Smooth muscle cell of the brain vasculature (primary cell): ENCODE results near the gene AMER2.

Experiments used
- DNase-seq: peaks from one replicate; pipeline ENCODE4 v3.0.0-alpha.2; 2012; ENCODE audit warnings: low read depth, low spot score

Gene AMER2

GRCh38 chr13:25151626-25152195, 20.4 kb downstream of the AMER2 start:
- DNase-seq = no peak

- DNase-seq = no peak
Measured at GRCh38 chr13:25149711-25150110, 22.4 kb downstream of the AMER2 start.

GRCh38 chr13:25148402-25148771, 23.7 kb downstream of the AMER2 start:
- no peak for DNase-seq

DNA sequence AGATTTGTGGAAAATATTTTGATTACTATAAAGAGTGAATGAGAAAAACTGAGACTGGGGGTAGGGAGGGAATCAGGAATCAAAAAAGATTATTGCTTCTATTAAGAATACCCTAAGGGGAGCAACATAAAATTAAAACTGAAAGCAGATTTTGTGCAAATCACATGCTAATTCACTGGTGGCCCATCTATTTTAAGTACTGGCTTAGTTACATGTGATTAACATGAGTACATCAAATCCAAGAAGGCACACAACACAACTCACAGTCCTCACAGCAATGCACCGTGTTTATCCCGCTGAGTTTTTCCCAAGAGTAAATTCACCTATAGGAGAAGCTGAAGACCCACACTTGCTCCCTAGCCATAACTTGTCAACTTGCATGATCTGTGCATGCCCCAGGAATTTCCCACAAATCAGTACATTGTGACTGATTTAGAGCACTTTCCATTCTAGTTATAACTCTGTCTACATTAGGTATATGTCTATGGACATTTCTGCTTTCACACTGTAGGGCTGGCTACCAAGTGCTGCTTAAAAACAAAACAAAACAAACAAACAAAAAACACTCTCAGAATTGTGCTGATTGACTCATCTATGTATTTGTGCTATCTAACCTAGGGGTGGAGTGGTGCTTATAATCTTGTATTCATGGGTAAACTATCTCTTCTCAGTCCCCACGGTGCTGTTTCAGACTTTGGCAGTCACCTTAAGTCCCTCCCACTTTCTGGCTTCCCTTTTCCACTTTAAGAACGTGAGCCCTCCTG, 24.3 kb downstream of the AMER2 start:
- no peak for DNase-seq

DNA sequence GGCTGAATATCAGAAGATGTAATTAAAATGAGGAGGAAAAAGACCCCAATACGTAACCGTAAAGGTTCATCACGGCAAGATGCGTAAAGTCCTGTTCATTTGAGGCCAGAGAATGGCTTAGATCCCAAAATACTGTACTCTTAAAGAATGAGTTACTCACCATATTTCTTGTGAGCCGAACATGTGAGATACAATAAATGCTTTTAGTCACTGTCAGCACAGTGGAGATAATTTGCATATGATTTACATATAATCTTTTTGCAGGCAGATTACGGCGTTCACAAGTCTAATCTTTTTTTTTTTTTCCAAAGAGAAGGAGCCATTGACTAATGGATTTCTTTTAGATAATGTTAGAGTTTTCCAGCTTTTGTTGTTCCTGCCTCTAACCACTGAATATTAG, 28.4 kb downstream of the AMER2 start:
- no peak for DNase-seq

DNA sequence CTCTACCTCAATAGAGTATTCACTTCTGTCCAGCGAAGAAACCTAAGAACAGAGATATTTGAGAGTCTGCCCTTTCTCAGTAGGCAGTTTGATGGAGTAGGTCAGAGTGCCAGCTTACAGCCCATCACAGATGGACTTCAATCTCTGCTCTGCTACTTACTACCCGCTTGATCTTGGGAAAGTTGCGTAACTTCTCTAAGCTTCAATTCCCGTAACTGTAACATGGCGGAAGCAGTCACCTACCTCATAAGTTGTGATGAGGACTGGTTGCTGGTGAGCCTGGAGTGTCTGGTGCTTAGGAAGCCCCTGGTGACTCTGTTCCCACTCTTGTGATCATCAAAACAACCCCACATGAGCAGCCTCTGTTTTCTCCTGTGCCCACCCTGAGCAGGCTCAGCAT, 31.0 kb downstream of the AMER2 start:
- no peak for DNase-seq

DNA sequence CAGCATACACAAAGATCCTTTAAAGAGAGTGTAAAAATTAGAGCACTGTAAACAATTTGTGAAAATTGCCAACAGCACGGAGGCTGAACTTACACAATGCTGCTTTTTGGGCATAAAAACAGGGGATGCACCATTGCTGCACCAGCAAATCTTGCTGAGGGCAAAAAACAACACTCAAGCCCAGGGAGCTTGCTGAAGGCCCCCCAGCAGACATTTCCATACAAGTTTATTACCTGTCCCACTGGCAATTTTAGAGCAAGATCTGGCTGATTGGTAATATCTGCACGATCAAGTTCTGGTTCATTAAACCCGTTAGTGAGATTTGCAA, 34.3 kb downstream of the AMER2 start:
- no peak for DNase-seq

- no peak for DNase-seq
Measured at GRCh38 chr13:25136880-25137787, 35.0 kb downstream of the AMER2 start.

- DNase-seq = no peak
Measured at GRCh38 chr13:25135896-25136295, 36.2 kb downstream of the AMER2 start.

DNA sequence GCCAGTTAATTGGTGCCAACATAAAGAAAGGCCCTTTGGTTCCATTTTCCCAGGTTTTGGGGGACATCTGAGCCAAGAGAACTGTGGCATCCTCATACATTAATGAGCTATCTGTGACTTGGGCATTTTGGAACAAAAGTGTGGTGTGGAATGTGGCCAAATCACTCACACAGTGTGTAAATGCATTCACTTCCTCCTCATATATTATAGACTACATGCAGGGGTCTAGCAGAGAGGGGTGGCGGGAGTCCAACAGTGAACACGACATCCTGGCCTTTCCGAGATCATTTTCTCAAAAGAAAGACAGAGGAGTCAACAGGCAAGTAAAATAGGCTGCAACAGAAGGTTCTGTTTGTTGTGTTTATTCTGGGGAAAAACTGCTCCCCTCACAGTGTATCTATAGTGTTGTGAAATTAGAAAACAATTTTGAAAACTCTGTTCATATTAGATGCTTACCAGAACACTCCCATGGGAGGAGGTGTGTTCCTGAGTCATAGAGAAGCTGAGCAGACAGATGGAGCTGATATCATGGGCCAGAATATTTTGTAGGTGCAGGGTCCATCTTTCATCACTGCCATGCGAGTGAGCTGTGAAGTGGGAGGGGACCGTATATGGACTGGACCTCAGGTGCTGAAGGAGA, 39.2 kb downstream of the AMER2 start:
- DNase-seq = no peak

GRCh38 chr13:25131881-25132420, 40.1 kb downstream of the AMER2 start:
- no peak for DNase-seq

DNA sequence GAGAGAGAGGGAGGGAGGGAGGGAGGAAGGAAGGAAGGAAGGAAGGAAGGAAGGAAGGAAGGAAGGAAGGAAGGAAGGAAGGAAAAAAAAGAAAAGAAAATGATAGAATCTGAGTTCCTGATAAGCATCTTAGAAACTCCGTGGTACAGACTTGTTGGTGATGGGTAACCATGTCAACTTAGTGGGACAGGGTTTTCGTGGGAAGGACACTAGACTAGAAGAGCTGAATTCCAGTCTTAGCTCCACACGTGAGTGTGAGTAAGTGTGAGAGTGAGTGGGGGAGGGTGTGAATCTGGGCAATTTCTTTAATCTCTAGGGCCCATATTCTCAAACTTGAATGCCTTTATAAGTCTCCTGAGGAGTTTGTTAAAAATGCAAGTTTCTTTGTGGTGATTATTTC, 41.1 kb downstream of the AMER2 start:
- DNase-seq = no peak

GRCh38 chr13:25118378-25118905, 53.6 kb downstream of the AMER2 start:
- DNase-seq = no peak

- no peak for DNase-seq
Measured at GRCh38 chr13:25117312-25117711, 54.8 kb downstream of the AMER2 start.

- no peak for DNase-seq
Measured at GRCh38 chr13:25116044-25116443, 56.0 kb downstream of the AMER2 start.

DNA sequence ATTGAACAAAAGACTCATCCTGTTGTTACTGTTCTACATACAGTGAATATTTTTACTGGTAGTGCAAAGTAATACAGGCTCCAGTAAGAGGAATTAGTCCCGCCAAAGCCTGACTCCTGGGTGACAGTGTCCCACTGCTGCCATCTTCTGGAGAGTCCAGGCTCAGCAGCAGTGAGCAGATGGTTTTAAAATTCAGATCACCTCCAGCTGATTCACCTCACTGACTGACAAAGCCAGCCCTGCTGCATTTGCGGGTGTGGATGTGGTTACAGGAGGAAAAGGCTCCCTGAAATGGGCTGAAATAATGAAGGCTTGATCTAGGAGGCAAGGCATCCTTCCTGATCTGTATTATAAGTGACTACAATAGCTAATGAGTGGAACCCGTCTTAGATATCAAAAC, 57.9 kb downstream of the AMER2 start:
- peak; percentile 54 for DNase-seq

DNA sequence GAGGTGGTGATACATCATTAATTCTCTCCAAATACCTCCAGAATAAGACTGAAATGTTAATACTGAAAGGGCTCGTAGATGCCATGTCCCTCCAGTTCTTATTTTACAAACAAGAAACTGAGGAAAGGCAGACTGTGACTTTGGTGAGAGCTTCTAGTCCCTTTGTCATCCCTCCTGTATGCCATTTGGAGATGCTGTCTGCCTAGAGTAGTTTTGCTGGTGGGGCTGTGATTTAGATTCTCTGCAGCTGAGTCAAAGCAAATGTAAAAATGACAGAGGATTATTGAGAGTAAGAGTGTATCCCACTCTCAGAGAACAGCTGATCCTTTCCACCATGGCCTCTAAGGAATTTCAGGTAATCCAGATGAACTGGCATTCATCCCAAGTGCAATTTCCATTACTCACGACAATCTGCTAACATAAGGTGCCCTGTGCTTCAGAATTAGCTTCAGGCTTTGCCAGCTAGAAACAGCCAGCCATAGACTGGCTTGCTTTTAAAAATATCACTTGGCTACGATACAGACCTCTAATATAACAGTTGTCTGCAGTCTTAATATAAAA, 59.3 kb downstream of the AMER2 start:
- no peak for DNase-seq
